Measurements from ENCODE around the gene DTYMK.

Gene DTYMK

GRCh38 chr2:241676665-241677064 lies 9.9 kb downstream of the DTYMK start:
- no peak overlapping the region for H3K27ac ChIP-seq
- TF ChIP-seq CTCF (conservative IDR thresholded peaks at IDR 0.05) = no peak

DNA sequence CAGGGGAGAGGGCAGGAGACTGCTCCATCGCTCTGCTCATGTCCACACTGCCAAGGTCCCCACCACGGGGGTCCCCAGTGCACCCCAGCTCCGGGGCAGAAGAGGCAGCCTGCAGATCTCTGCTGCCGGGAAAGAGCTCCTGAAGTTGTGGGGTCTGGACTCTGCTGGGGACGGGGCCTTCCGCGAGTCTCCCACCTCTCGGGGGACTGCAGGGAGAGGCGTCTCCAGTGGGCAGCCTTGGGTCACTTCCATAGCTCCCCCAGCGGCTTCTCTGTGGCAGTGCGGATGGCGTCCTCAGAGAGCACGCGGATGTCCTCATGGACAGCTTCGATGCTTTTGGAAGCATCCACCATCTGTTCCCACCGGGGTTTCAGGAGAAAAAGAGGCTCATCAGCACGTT lies 10.7 kb downstream of the DTYMK start:
- no peak for TF ChIP-seq CTCF (conservative IDR thresholded peaks at IDR 0.05)
- H3K27ac ChIP-seq = no peak overlapping the region

- TF ChIP-seq CTCF (conservative IDR thresholded peaks at IDR 0.05) = no peak
- H3K27ac ChIP-seq = no peak overlapping the region
Measured at GRCh38 chr2:241673797-241674725, 12.6 kb downstream of the DTYMK start.

- TF ChIP-seq CTCF (conservative IDR thresholded peaks at IDR 0.05) = no peak
- no peak overlapping the region for H3K27ac ChIP-seq
Measured at GRCh38 chr2:241673189-241673663, 13.4 kb downstream of the DTYMK start.

DNA sequence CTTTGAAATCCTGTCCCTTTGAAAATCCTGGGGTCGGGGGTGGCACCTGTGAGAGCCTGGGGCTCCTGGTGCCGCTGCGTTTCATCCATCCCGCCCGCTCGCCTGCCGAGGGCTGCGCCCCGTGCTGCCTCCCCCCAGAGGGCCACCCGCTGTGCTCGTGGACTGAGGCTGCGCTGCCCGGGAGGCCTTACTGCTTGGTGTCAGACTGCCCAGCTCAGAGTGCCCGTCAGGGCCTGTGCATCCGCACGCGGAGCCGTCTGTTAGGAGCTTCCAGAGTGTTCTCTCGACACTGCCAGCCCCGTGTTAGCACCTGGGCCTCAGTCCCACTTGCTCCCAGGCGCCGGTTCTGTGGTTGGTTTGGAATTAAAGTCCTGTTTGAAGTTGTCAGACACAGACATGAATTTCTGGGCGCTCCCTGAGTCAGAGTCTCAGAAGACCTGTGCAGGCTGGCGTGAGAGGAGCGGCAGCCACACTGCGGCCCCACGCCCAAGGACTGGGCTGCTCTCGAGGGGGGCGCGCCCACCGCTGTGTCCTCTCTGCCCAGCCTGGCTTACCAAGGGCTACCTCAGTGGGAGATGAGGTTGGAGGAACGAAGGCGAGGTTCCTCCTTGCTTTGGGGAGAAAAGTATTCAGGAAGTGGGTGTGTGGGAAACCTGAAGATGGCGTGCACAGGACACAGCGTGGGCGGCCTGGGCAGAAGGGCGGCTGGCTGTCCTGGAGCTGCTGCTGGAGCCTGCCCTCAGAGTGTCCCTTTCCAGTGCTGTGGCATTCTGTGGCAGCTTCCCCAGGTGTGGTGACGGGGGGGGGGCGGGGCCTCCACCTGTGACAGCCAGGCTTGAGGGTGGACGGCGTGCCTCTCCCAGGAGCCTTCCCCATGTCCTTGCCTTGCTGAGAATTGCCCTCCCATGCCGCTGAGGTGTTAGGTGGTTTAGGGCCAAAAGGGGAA lies 14.1 kb downstream of the DTYMK start:
- no peak for TF ChIP-seq CTCF (conservative IDR thresholded peaks at IDR 0.05)
- H3K27ac ChIP-seq = no peak overlapping the region

GRCh38 chr2:241671457-241672240 lies 15.0 kb downstream of the DTYMK start:
- no peak for TF ChIP-seq CTCF (conservative IDR thresholded peaks at IDR 0.05)
- no peak overlapping the region for H3K27ac ChIP-seq

Data from VCaP (cell line).